Heart left ventricle (tissue), 16 donors: ENCODE data around the gene CDK5RAP2. TPM values are rescaled to one million over a fixed set of nuclear protein-coding genes. Genes with fewer than 3 reads are reported as not detected.

Experiments
- ATAC-seq, 4 donors: fragments of 200-7000 bp; cut with Tn5 transposase; one replicate each; pipeline ENCODE4 v1.9.1; 2020 to 2022; ENCODE audit warnings: moderate library complexity in 4 of 4, mild to moderate bottlenecking in 3 of 4, moderate number of reproducible peaks in 1 of 4
- DNase-seq, 5 donors: peaks; one replicate each; pipeline ENCODE4 v3.0.0-alpha.2; 2020
- H3K27ac ChIP-seq, 12 donors: fragments of 200-600 bp; sonication (generic) in 4 of 12; one replicate each; pipeline versions ENCODE4 v1.5.0 to v1.8.0; 2016 to 2022; ENCODE audit warnings: mild to moderate bottlenecking in 2 of 12
- H3K27me3 ChIP-seq, 9 donors: fragments of 200-600 bp; sonication (generic) in 2 of 9; one replicate each; pipeline versions ENCODE4 v1.5.1 to v1.8.0; 2016 to 2022; ENCODE audit warnings: mild to moderate bottlenecking in 3 of 9
- H3K36me3 ChIP-seq, 9 donors: fragments of 200-600 bp; sonication (generic) in 2 of 9; one replicate each; pipeline versions ENCODE4 v1.5.0 to v1.8.0; 2018 to 2022; ENCODE audit warnings: mild to moderate bottlenecking in 2 of 9
- H3K4me1 ChIP-seq, 12 donors: fragments of 200-600 bp; sonication (generic) in 4 of 12; one replicate each; pipeline versions ENCODE4 v1.5.0 to v1.8.0; 2016 to 2022; ENCODE audit warnings: mild to moderate bottlenecking in 3 of 12
- H3K4me3 ChIP-seq, 12 donors: fragments of 200-600 bp; sonication (generic) in 4 of 12; one replicate each; pipeline versions ENCODE4 v1.5.0 to v1.8.0; 2017 to 2022; ENCODE audit warnings: mild to moderate bottlenecking in 9 of 12, moderate library complexity in 4 of 12
- H3K9me3 ChIP-seq, 12 donors: fragments of 200-600 bp; sonication (generic) in 4 of 12; one replicate each; pipeline versions ENCODE4 v1.5.0 to v1.8.0; 2016 to 2022; ENCODE audit warnings: mild to moderate bottlenecking in 1 of 12
- CTCF ChIP-seq, 12 donors: fragments of 200-600 bp; sonication (generic) in 4 of 12; IDR thresholded peaks; one replicate each; pipeline versions ENCODE4 v1.5.0 to v1.8.0; 2018 to 2022; ENCODE audit warnings: antibody characterized with exemption in 12 of 12, mild to moderate bottlenecking in 5 of 12
- POLR2A ChIP-seq, 2 donors: fragments of 450-650 bp; IDR thresholded peaks; one replicate each; pipeline ENCODE4 v1.6.1; 2017; ENCODE audit warnings: antibody characterized with exemption in 2 of 2, mild to moderate bottlenecking in 2 of 2, moderate library complexity in 2 of 2
- WGBS, 4 donors: extraction: QIAGEN DNeasy Blood & Tissue Kit in 2 of 4; methylation state at CpG; one replicate each; pipeline versions ENCODE4 v1.1.5 to v1.1.7; 2013 to 2018; 5-methylcytosine and 5-hydroxymethylcytosine counted together
- intact Hi-C, 10 donors: fragments of 100-400 bp; cut with DNase I; formaldehyde crosslinking; loops; one replicate each; pipeline versions ENCODE4 v1.11.1 to v1.14.2; 2022
- polyA plus RNA-seq, 2 donors: library from polyadenylated mRNA; stranded (reverse); fragments of 200-250 nt; gene quantifications; one replicate each; pipeline ENCODE4 v1.2.3, GENCODE V29; 2013
- total RNA-seq, 9 donors: library from RNA; depleted of rRNA in 2 of 9; stranded (reverse); fragments of >200 nt in 2 of 9; fragmentation: NEBNext Ultra II Directional in 3 of 9; extraction: Animal tissue kit (Norgen Biotek cat#: 25700) in 3 of 9; gene quantifications; one replicate each; pipeline versions ENCODE4 v1.1.0 to v1.2.4, GENCODE V29; 2016 to 2023
- donor health status: ischemic (EF 13 %, LVEDD 7.1; RV severe dilation, severe dysfunction).
- donor health status: healthy with polysubstance abuse.
- donor health status: DM: no; HTN: yes; CAD: no.
- donor health status: DM: no; HTN: no; CAD: no.
- donor health status: ischemic (EF 25% LVEDD 6.9; RV normal size, moderate dysfunction).
- donor health status: ischemic (EF 25% LVEDD 5.7; RV mildly dilated, moderate dysfunction).
- donor health status: healthy.
- donor health status: DM: yes; HTN: yes; CAD: no.
- donor health status: ischemic (EF 35%, LVEDD 5.7; RV mildly dilated, moderate dysfunction).
- donor health status: nonischemic (EF 11% LVEDD 7.7; RV severe dilation, severe dysfunction).
- donor health status: DM: yes; HTN: yes; CAD: no.
- donor health status: PGD.
- donor health status: ischemic (EF 29% LVEDD 5.4; RV normal size, mild dysfunction).
- donor health status: nonischemic (EF 23%, LVEDD 6.1; RV moderate dilation, normal function).

CDK5RAP2 gene
- total and polyA plus RNA-seq, 11 donors = 26.1 to 114 (median 53.1) TPM

- 91 to 99% (median 96%) methylated on average over 3 of the region's 3 CpGs for WGBS, 4 donors
Observed at GRCh38 chr9:120473608-120474007, 106.4 kb downstream of the CDK5RAP2 start.

GRCh38 chr9:120465685-120466407 lies 114.1 kb downstream of the CDK5RAP2 start:
- WGBS, 4 donors = 80 to 87% (median 83%) methylated on average over 3 of the region's 3 CpGs

More at GRCh38 chr9:120473608-120474007, 106.4 kb downstream of the CDK5RAP2 start:
- DNase-seq (no peak), ATAC-seq (no peak)
- Histone ChIP-seq H3K4me1 (peaks cover 0 to 26% (median 2%) of the 10 kb centered on the region in 12 donors), H3K36me3 (peaks cover 0 to 80% (median 56%) of the 10 kb centered on the region in 9 donors), H3K27ac (no peak overlapping the region), H3K4me3 (no peak overlapping the region), H3K9me3 (no peaks in the 10 kb centered on the region), H3K27me3 (no peaks in the 10 kb centered on the region)
- TF ChIP-seq POLR2A (IDR thresholded peaks at IDR 0.05) (no peak), CTCF (IDR thresholded peaks at IDR 0.05) (no peak)
- intact Hi-C loops = loop anchor here in 7 of 10 donors (10.0 kb wide), 2 partner anchors 509 to 919 kb away; no protein-coding TSS in a partner anchor

GRCh38 chr9:120464887-120465421 lies 115.0 kb downstream of the CDK5RAP2 start:
- Histone ChIP-seq H3K27ac (no peak overlapping the region), H3K4me3 (no peak overlapping the region), H3K9me3 (no peaks in the 10 kb centered on the region), H3K36me3 (peaks cover 0 to 64% (median 39%) of the 10 kb centered on the region in 9 donors), H3K27me3 (no peaks in the 10 kb centered on the region), H3K4me1 (no peaks in the 10 kb centered on the region)
- DNase-seq (no peak), ATAC-seq (no peak)
- no peak for TF ChIP-seq POLR2A (IDR thresholded peaks at IDR 0.05)
- TF ChIP-seq CTCF (IDR thresholded peaks at IDR 0.05) = no peak
- intact Hi-C loops = loop anchor here in 1 of 10 donors (5.0 kb wide), 1 partner anchor 498 kb away; no protein-coding TSS in a partner anchor
- WGBS, 4 donors = 95 to 97% (median 97%) methylated on average over 4 of the region's 4 CpGs

More at GRCh38 chr9:120465685-120466407, 114.1 kb downstream of the CDK5RAP2 start:
- Histone ChIP-seq H3K9me3 (no peaks in the 10 kb centered on the region), H3K27me3 (no peaks in the 10 kb centered on the region), H3K27ac (no peak overlapping the region), H3K36me3 (peaks cover 0 to 70% (median 40%) of the 10 kb centered on the region in 9 donors), H3K4me3 (no peak overlapping the region), H3K4me1 (no peaks in the 10 kb centered on the region)
- DNase-seq = no peak
- intact Hi-C loops = loop anchor here in 1 of 10 donors (5.0 kb wide), 1 partner anchor 499 kb away; no protein-coding TSS in a partner anchor
- TF ChIP-seq POLR2A (IDR thresholded peaks at IDR 0.05) = no peak
- TF ChIP-seq CTCF (IDR thresholded peaks at IDR 0.05) = no peak
- no peak for ATAC-seq

- no peak for ATAC-seq
- 92 to 93% (median 93%) methylated on average over 6 of the region's 6 CpGs for WGBS, 4 donors
Observed at GRCh38 chr9:120464176-120464886, 115.6 kb downstream of the CDK5RAP2 start.

More at GRCh38 chr9:120464176-120464886, 115.6 kb downstream of the CDK5RAP2 start:
- intact Hi-C loops = no loop called here
- Histone ChIP-seq H3K4me3 (no peak overlapping the region), H3K4me1 (no peaks in the 10 kb centered on the region), H3K9me3 (no peaks in the 10 kb centered on the region), H3K27me3 (no peaks in the 10 kb centered on the region), H3K27ac (no peak overlapping the region), H3K36me3 (peaks cover 0 to 64% (median 43%) of the 10 kb centered on the region in 9 donors)
- DNase-seq = no peak
- TF ChIP-seq CTCF (IDR thresholded peaks at IDR 0.05) (no peak), POLR2A (IDR thresholded peaks at IDR 0.05) (no peak)
